ENCODE data around the gene LSM4. TPM values are rescaled to one million over a fixed set of nuclear protein-coding genes. Genes with fewer than 3 reads are reported as not detected.

The LSM4 gene
- total RNA-seq, 1 donor from 2014 or later: 440 TPM

- TF ChIP-seq EZH2 (IDR thresholded peaks at IDR 0.05) (no peak), CTCF (IDR thresholded peaks at IDR 0.05) (no peak), EZH2phosphoT487 (IDR thresholded peaks at IDR 0.05) (no peak)
- H3K4me2 ChIP-seq: no peak overlapping the region
- no peak overlapping the region for H2AFZ ChIP-seq (replicated peaks)
- no peaks in the 10 kb centered on the region for H3K79me2 ChIP-seq (ENCODE audit: low read depth)
- Mint-ChIP-seq H3K4me1 (peaks cover 40% of the 10 kb centered on the region), H3K27me3 (ENCODE audit: insufficient read depth, low read depth) (peaks cover 19% of the 10 kb centered on the region), H3K4me3 (no peak overlapping the region), H3K27ac (no peak overlapping the region), H3K36me3 (no peaks in the 10 kb centered on the region), H3K9me3 (peaks cover 4% of the 10 kb centered on the region)
- no peaks in the 10 kb centered on the region for H3K27me3 ChIP-seq
- no peak overlapping the region for H3K9ac ChIP-seq
- H3K27ac ChIP-seq: no peak overlapping the region
- no peaks in the 10 kb centered on the region for H4K20me1 ChIP-seq (ENCODE audit: low read depth)
- H3K4me3 ChIP-seq: no peak overlapping the region
- H3F3A ChIP-seq (ENCODE audit: low read depth): peaks cover 47% of the 10 kb centered on the region
- DNase-seq (ENCODE audit: low spot score): no peak
- no peaks in the 10 kb centered on the region for H3K36me3 ChIP-seq
- peaks cover 16% of the 10 kb centered on the region for H3K4me1 ChIP-seq
- no peaks in the 10 kb centered on the region for H3K9me3 ChIP-seq (ENCODE audit: low read depth)
These were observed 27.8 kb downstream of the LSM4 start for GRCh38 chr19:18295034-18295451.

DNA sequence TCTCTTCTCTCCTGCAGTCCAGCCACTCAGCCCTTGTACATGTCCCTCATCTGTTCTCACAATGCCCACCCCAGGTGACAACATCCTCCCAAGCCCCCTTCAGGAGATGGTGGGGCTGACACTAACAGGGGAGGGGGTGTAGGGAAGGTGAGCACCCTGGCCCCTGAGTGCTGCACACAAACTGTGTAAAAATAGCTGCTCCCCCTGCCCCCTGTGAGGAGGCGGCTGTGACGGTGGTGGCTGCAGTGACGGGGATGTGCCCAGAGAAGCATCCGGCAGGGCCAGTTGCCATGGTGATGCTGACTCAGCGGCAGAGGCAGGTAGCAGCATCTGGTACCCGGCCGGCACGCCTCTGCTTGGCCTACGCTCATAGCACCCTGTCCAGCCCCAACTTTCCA is 28.4 kb downstream of the LSM4 start:
- H3F3A ChIP-seq (ENCODE audit: low read depth): peaks cover 53% of the 10 kb centered on the region
- no peak overlapping the region for H3K27ac ChIP-seq
- no peaks in the 10 kb centered on the region for H3K36me3 ChIP-seq
- peaks cover 16% of the 10 kb centered on the region for H3K4me1 ChIP-seq
- H3K4me2 ChIP-seq: peak overlapping the region; percentile 77
- no peaks in the 10 kb centered on the region for H3K9me3 ChIP-seq (ENCODE audit: low read depth)
- H4K20me1 ChIP-seq (ENCODE audit: low read depth): no peaks in the 10 kb centered on the region
- H3K4me3 Mint-ChIP-seq: no peak overlapping the region
- no peak for TF ChIP-seq CTCF (IDR thresholded peaks at IDR 0.05)
- no peak for TF ChIP-seq EZH2phosphoT487 (IDR thresholded peaks at IDR 0.05)
- TF ChIP-seq EZH2 (IDR thresholded peaks at IDR 0.05): no peak
- H3K9me3 Mint-ChIP-seq: peaks cover 4% of the 10 kb centered on the region
- DNase-seq (ENCODE audit: low spot score): peak; percentile 50
- H3K27me3 Mint-ChIP-seq (ENCODE audit: insufficient read depth, low read depth): peaks cover 20% of the 10 kb centered on the region
- no peaks in the 10 kb centered on the region for H3K27me3 ChIP-seq
- H3K27ac Mint-ChIP-seq: no peak overlapping the region
- no peaks in the 10 kb centered on the region for H3K36me3 Mint-ChIP-seq
- H2AFZ ChIP-seq (replicated peaks): no peak overlapping the region
- no peak overlapping the region for H3K9ac ChIP-seq
- H3K79me2 ChIP-seq (ENCODE audit: low read depth): no peaks in the 10 kb centered on the region
- peaks cover 44% of the 10 kb centered on the region for H3K4me1 Mint-ChIP-seq
- H3K4me3 ChIP-seq: no peak overlapping the region

- no peaks in the 10 kb centered on the region for H3K36me3 Mint-ChIP-seq
- DNase-seq (ENCODE audit: low spot score): peak; percentile 78
- H3K27ac ChIP-seq: peak overlapping the region; percentile 4
- H2AFZ ChIP-seq (replicated peaks): no peak overlapping the region
- H3K9ac ChIP-seq: no peak overlapping the region
- no peaks in the 10 kb centered on the region for H3K79me2 ChIP-seq (ENCODE audit: low read depth)
- H3F3A ChIP-seq (ENCODE audit: low read depth): peaks cover 53% of the 10 kb centered on the region
- no peaks in the 10 kb centered on the region for H3K36me3 ChIP-seq
- H3K9me3 ChIP-seq (ENCODE audit: low read depth): no peaks in the 10 kb centered on the region
- H3K9me3 Mint-ChIP-seq: peaks cover 4% of the 10 kb centered on the region
- TF ChIP-seq CTCF (IDR thresholded peaks at IDR 0.05): no peak
- TF ChIP-seq EZH2phosphoT487 (IDR thresholded peaks at IDR 0.05): no peak
- H4K20me1 ChIP-seq (ENCODE audit: low read depth): no peaks in the 10 kb centered on the region
- H3K4me1 ChIP-seq: peaks cover 16% of the 10 kb centered on the region
- peak overlapping the region; percentile 85 for H3K27ac Mint-ChIP-seq
- H3K4me1 Mint-ChIP-seq: peaks cover 43% of the 10 kb centered on the region
- peaks cover 16% of the 10 kb centered on the region for H3K27me3 Mint-ChIP-seq (ENCODE audit: insufficient read depth, low read depth)
- peak overlapping the region; percentile 76 for H3K4me3 Mint-ChIP-seq
- peak overlapping the region; percentile 77 for H3K4me2 ChIP-seq
- H3K27me3 ChIP-seq: no peaks in the 10 kb centered on the region
- H3K4me3 ChIP-seq: no peak overlapping the region
These were observed 29.0 kb downstream of the LSM4 start for GRCh38 chr19:18293642-18294466.

All from neural progenitor cell (in vitro differentiated cells).